ENCODE measurements around the gene CD79B. TPM values are rescaled to one million over a fixed set of nuclear protein-coding genes. Genes with fewer than 3 reads are reported as not detected.

Gene CD79B
- total and polyA plus RNA-seq, 4 donors, result 1.8 to 8.7 (median 5.0) TPM

GRCh38 chr17:63942309-63942985 is 10.3 kb upstream of the CD79B start:
- Histone ChIP-seq H3K9ac (ENCODE audit: insufficient read depth in 1 of 2, low read length in 2 of 2) (no peak overlapping the region), H3K27me3 (ENCODE audit: control insufficient read depth in 3 of 3, insufficient read depth in 3 of 3, low read length in 2 of 3) (no peaks in the 10 kb centered on the region), H3K9me3 (ENCODE audit: control insufficient read depth in 4 of 4, insufficient read depth in 3 of 4, low read length in 3 of 4) (no peaks in the 10 kb centered on the region), H3K36me3 (ENCODE audit: control insufficient read depth in 4 of 4, insufficient read depth in 4 of 4, low read length in 4 of 4) (no peaks in the 10 kb centered on the region), H3K4me3 (no peak overlapping the region), H3K27ac (ENCODE audit: low read depth in 1 of 2, low read length in 1 of 2) (no peak overlapping the region), H3K4me1 (ENCODE audit: control insufficient read depth in 5 of 5, insufficient read depth in 5 of 5, low read length in 5 of 5) (peaks cover 0 to 4% (median 0%) of the 10 kb centered on the region in 5 donors)
- ATAC-seq (ENCODE audit: insufficient read depth, low FRiP score) (no peak), DNase-seq (no peak)
- TF ChIP-seq CTCF (IDR thresholded peaks at IDR 0.05; ENCODE audit: control extremely low read depth, extremely low read depth), result no peak
- 95 to 97% methylated on average over 21 of the region's 21 CpGs for WGBS, 2 donors

GRCh38 chr17:63941751-63942150 is 9.6 kb upstream of the CD79B start:
- Histone ChIP-seq H3K27ac (ENCODE audit: low read depth in 1 of 2, low read length in 1 of 2) (no peak overlapping the region), H3K27me3 (ENCODE audit: control insufficient read depth in 3 of 3, insufficient read depth in 3 of 3, low read length in 2 of 3) (no peaks in the 10 kb centered on the region), H3K36me3 (ENCODE audit: control insufficient read depth in 4 of 4, insufficient read depth in 4 of 4, low read length in 4 of 4) (no peaks in the 10 kb centered on the region), H3K4me3 (no peak overlapping the region), H3K9me3 (ENCODE audit: control insufficient read depth in 4 of 4, insufficient read depth in 3 of 4, low read length in 3 of 4) (no peaks in the 10 kb centered on the region), H3K9ac (ENCODE audit: insufficient read depth in 1 of 2, low read length in 2 of 2) (no peak overlapping the region), H3K4me1 (ENCODE audit: control insufficient read depth in 5 of 5, insufficient read depth in 5 of 5, low read length in 5 of 5) (peaks cover 0 to 4% (median 0%) of the 10 kb centered on the region in 5 donors)
- WGBS, 2 donors, result 94 to 98% methylated on average over 23 of the region's 23 CpGs
- ATAC-seq (ENCODE audit: insufficient read depth, low FRiP score) (no peak), DNase-seq (no peak)
- TF ChIP-seq CTCF (IDR thresholded peaks at IDR 0.05; ENCODE audit: control extremely low read depth, extremely low read depth), result no peak

- no peak for DNase-seq
- Histone ChIP-seq H3K9ac (ENCODE audit: insufficient read depth in 1 of 2, low read length in 2 of 2) (no peak overlapping the region), H3K27ac (ENCODE audit: low read depth in 1 of 2, low read length in 1 of 2) (no peak overlapping the region), H3K36me3 (ENCODE audit: control insufficient read depth in 4 of 4, insufficient read depth in 4 of 4, low read length in 4 of 4) (no peaks in the 10 kb centered on the region), H3K9me3 (ENCODE audit: control insufficient read depth in 4 of 4, insufficient read depth in 3 of 4, low read length in 3 of 4) (no peaks in the 10 kb centered on the region), H3K27me3 (ENCODE audit: control insufficient read depth in 3 of 3, insufficient read depth in 3 of 3, low read length in 2 of 3) (no peaks in the 10 kb centered on the region), H3K4me3 (no peak overlapping the region), H3K4me1 (ENCODE audit: control insufficient read depth in 5 of 5, insufficient read depth in 5 of 5, low read length in 5 of 5) (peaks cover 0 to 4% (median 0%) of the 10 kb centered on the region in 5 donors)
- 93 to 94% methylated on average over 12 of the region's 12 CpGs for WGBS, 2 donors
- ATAC-seq (ENCODE audit: insufficient read depth, low FRiP score), result no peak
- TF ChIP-seq CTCF (IDR thresholded peaks at IDR 0.05; ENCODE audit: control extremely low read depth, extremely low read depth), result no peak
Measured at GRCh38 chr17:63941162-63941561, 9.0 kb upstream of the CD79B start.

GRCh38 chr17:63940584-63940983 is 8.5 kb upstream of the CD79B start:
- Histone ChIP-seq H3K4me1 (ENCODE audit: control insufficient read depth in 5 of 5, insufficient read depth in 5 of 5, low read length in 5 of 5) (no peaks in the 10 kb centered on the region), H3K9ac (ENCODE audit: insufficient read depth in 1 of 2, low read length in 2 of 2) (no peak overlapping the region), H3K27me3 (ENCODE audit: control insufficient read depth in 3 of 3, insufficient read depth in 3 of 3, low read length in 2 of 3) (no peaks in the 10 kb centered on the region), H3K9me3 (ENCODE audit: control insufficient read depth in 4 of 4, insufficient read depth in 3 of 4, low read length in 3 of 4) (no peaks in the 10 kb centered on the region), H3K4me3 (no peak overlapping the region), H3K27ac (ENCODE audit: low read depth in 1 of 2, low read length in 1 of 2) (no peak overlapping the region), H3K36me3 (ENCODE audit: control insufficient read depth in 4 of 4, insufficient read depth in 4 of 4, low read length in 4 of 4) (no peaks in the 10 kb centered on the region)
- WGBS, 2 donors, result 96 to 97% methylated on average over 14 of the region's 14 CpGs
- no peak for DNase-seq
- ATAC-seq (ENCODE audit: insufficient read depth, low FRiP score), result no peak
- no peak for TF ChIP-seq CTCF (IDR thresholded peaks at IDR 0.05; ENCODE audit: control extremely low read depth, extremely low read depth)
